Caco-2 (cell line): ENCODE measurements around the gene BANF2. TPM values are rescaled to one million over a fixed set of nuclear protein-coding genes. Genes with fewer than 3 reads are reported as not detected.

ENCODE experiments used
- BruUV-seq: library from RNA; stranded (reverse); fragments of 400-500 nt; replicated peaks from 2 replicates; lab custom pipeline; 2021; lab: Mats Ljungman, UMichigan
- CTCF ChIA-PET: fragments of 300-600 bp; sonication (Branson Sonifier 250); formaldehyde crosslinking; loops from one replicate; lab custom pipeline; 2022; ENCODE audit warnings: antibody characterized with exemption; lab: Charles Lee
- POLR2A ChIA-PET: fragments of 300-600 bp; sonication (Branson Sonifier 250); formaldehyde crosslinking; loops from one replicate; lab custom pipeline; 2022; ENCODE audit warnings: antibody characterized with exemption; lab: Charles Lee
- DNase-seq, 2 experiments: peaks; one replicate each; pipeline versions ENCODE4 v3.0.0 to v3.0.0-alpha.2; 2020 to 2022
- H3K27me3 ChIP-seq: replicated peaks from 2 replicates; pipeline ENCODE4 v1.6.0; 2011; ENCODE audit warnings: low read length; ENCODE audit not compliant: control insufficient read depth, insufficient read depth
- H3K36me3 ChIP-seq: 2 replicates; pipeline ENCODE4 v1.5.1; 2011; ENCODE audit warnings: low read length; ENCODE audit not compliant: control insufficient read depth, insufficient read depth
- H3K4me1 ChIP-seq: fragments of 250-450 bp; sonication (Bioruptor Pico); 2 replicates; pipeline ENCODE4 v1.5.1; 2020; ENCODE audit warnings: mild to moderate bottlenecking
- H3K4me3 ChIP-seq: 2 replicates; pipeline ENCODE4 v1.5.1; 2011; ENCODE audit warnings: low read depth, mild to moderate bottlenecking, control low read depth, low read length
- H3K9me3 ChIP-seq: fragments of 250-450 bp; sonication (Bioruptor Pico); 2 replicates; pipeline ENCODE4 v1.5.1; 2020; ENCODE audit warnings: mild to moderate bottlenecking, moderate library complexity
- H3K27ac Mint-ChIP-seq: one replicate; pipeline ENCODE4 v1.8.0; 2022; ENCODE audit warnings: mixed read lengths; ENCODE audit not compliant: unreplicated experiment
- H3K27me3 Mint-ChIP-seq: one replicate; pipeline ENCODE4 v1.8.0; 2022; ENCODE audit warnings: mixed read lengths; ENCODE audit not compliant: insufficient read depth, unreplicated experiment
- H3K36me3 Mint-ChIP-seq: one replicate; pipeline ENCODE4 v1.8.0; 2022; ENCODE audit warnings: mild to moderate bottlenecking, mixed read lengths; ENCODE audit not compliant: insufficient read depth, unreplicated experiment
- H3K4me1 Mint-ChIP-seq: one replicate; pipeline ENCODE4 v1.8.0; 2022; ENCODE audit warnings: low read depth, mixed read lengths; ENCODE audit not compliant: unreplicated experiment
- H3K4me3 Mint-ChIP-seq: one replicate; pipeline ENCODE4 v1.8.0; 2022; ENCODE audit warnings: mild to moderate bottlenecking, moderate library complexity, mixed read lengths; ENCODE audit not compliant: unreplicated experiment
- H3K9me3 Mint-ChIP-seq: one replicate; pipeline ENCODE4 v1.8.0; 2022; ENCODE audit warnings: mixed read lengths; ENCODE audit not compliant: unreplicated experiment
- CTCF ChIP-seq, 2 experiments: fragments of 200-600 bp in 1 of 2; IDR thresholded peaks; 1 replicate in 1 of 2; 2 replicates in 1 of 2; pipeline versions ENCODE4 v1.5.1 to v1.8.0; 2011 to 2022; ENCODE audit warnings: antibody characterized with exemption in 1 of 2, control low read depth in 1 of 2, inconsistent platforms in 1 of 2, low read depth in 1 of 2, low read length in 1 of 2, mild to moderate bottlenecking in 1 of 2, moderate library complexity in 1 of 2; ENCODE audit not compliant: insufficient read depth in 1 of 2, severe bottlenecking in 1 of 2, unreplicated experiment in 1 of 2
- intact Hi-C: fragments of 100-400 bp; cut with micrococcal nuclease; formaldehyde crosslinking; loops from one replicate; pipeline ENCODE4 v1.10.0; 2022; ENCODE audit not compliant: unreplicated experiment
- total RNA-seq: library from RNA; stranded (reverse); gene quantifications from 2 replicates; pipeline ENCODE4 v1.2.3, GENCODE V29; 2022

Gene BANF2
- total RNA-seq, 1 experiment from 2014 or later = 2.1 TPM

- intact Hi-C loops = no loop called here
- H3K4me1 Mint-ChIP-seq = peaks cover 44% of the 10 kb centered on the region
Measured at GRCh38 chr20:17676942-17677341, 22.8 kb upstream of the BANF2 start.

GRCh38 chr20:17678295-17678694, 21.5 kb upstream of the BANF2 start:
- H3K27ac Mint-ChIP-seq = no peak overlapping the region
- no peak for TF ChIP-seq CTCF (IDR thresholded peaks at IDR 0.05; ENCODE audit: insufficient read depth in 1 of 2, low read depth in 1 of 2, low read length in 1 of 2, severe bottlenecking in 1 of 2, unreplicated experiment in 1 of 2)
- H3K36me3 ChIP-seq = peaks cover 17% of the 10 kb centered on the region
- peak; percentile 51 to 61 for DNase-seq
- no peaks in the 10 kb centered on the region for H3K9me3 Mint-ChIP-seq
- H3K4me1 ChIP-seq = peaks cover 48% of the 10 kb centered on the region
- H3K4me3 ChIP-seq = no peak overlapping the region
- intact Hi-C loops = no loop called here
- POLR2A ChIA-PET = interaction anchor here (1.0 kb wide), 1 partner anchor 30 kb away, joined by 4 read pairs; no protein-coding TSS in a partner anchor
- no peaks in the 10 kb centered on the region for H3K27me3 Mint-ChIP-seq
- BruUV-seq = no TSS peak
- CTCF ChIA-PET = no interaction called here
- peaks cover 53% of the 10 kb centered on the region for H3K4me1 Mint-ChIP-seq
- peak overlapping the region; percentile 53 for H3K4me3 Mint-ChIP-seq
- no peaks in the 10 kb centered on the region for H3K9me3 ChIP-seq
- H3K27me3 ChIP-seq = no peaks in the 10 kb centered on the region
- H3K36me3 Mint-ChIP-seq = peaks cover 93% of the 10 kb centered on the region

More at GRCh38 chr20:17676942-17677341, 22.8 kb upstream of the BANF2 start:
- no TSS peak for BruUV-seq
- ChIA-PET CTCF (interaction anchor here (0.5 kb wide), 1 partner anchor 322 kb away, joined by 3 read pairs; no protein-coding TSS in a partner anchor), POLR2A (no interaction called here)
- Mint-ChIP-seq H3K36me3 (peaks cover 93% of the 10 kb centered on the region), H3K9me3 (no peaks in the 10 kb centered on the region), H3K27me3 (no peaks in the 10 kb centered on the region), H3K27ac (no peak overlapping the region), H3K4me3 (no peak overlapping the region)
- Histone ChIP-seq H3K27me3 (no peaks in the 10 kb centered on the region), H3K4me3 (no peak overlapping the region), H3K36me3 (peaks cover 17% of the 10 kb centered on the region), H3K9me3 (no peaks in the 10 kb centered on the region), H3K4me1 (peaks cover 46% of the 10 kb centered on the region)
- peak in 1 of 2 experiments; percentile 3 for DNase-seq
- no peak for TF ChIP-seq CTCF (IDR thresholded peaks at IDR 0.05; ENCODE audit: insufficient read depth in 1 of 2, low read depth in 1 of 2, low read length in 1 of 2, severe bottlenecking in 1 of 2, unreplicated experiment in 1 of 2)

- Mint-ChIP-seq H3K27me3 (no peaks in the 10 kb centered on the region), H3K27ac (no peak overlapping the region), H3K4me3 (no peak overlapping the region), H3K4me1 (peaks cover 59% of the 10 kb centered on the region), H3K36me3 (peaks cover 92% of the 10 kb centered on the region), H3K9me3 (no peaks in the 10 kb centered on the region)
- no TSS peak for BruUV-seq
- no peak for TF ChIP-seq CTCF (IDR thresholded peaks at IDR 0.05; ENCODE audit: insufficient read depth in 1 of 2, low read depth in 1 of 2, low read length in 1 of 2, severe bottlenecking in 1 of 2, unreplicated experiment in 1 of 2)
- H3K36me3 ChIP-seq = peaks cover 17% of the 10 kb centered on the region
- H3K27me3 ChIP-seq = no peaks in the 10 kb centered on the region
- intact Hi-C loops = no loop called here
- POLR2A ChIA-PET = interaction anchor here (1.0 kb wide), 1 partner anchor 30 kb away, joined by 4 read pairs; no protein-coding TSS in a partner anchor
- DNase-seq = peak in 1 of 2 experiments; percentile 32
- no peak overlapping the region for H3K4me3 ChIP-seq
- no peaks in the 10 kb centered on the region for H3K9me3 ChIP-seq
- peaks cover 49% of the 10 kb centered on the region for H3K4me1 ChIP-seq
- CTCF ChIA-PET = no interaction called here
Measured at GRCh38 chr20:17678886-17679285, 20.9 kb upstream of the BANF2 start.
